PC-9 (cell line): Measurements from ENCODE around the gene FARS2.

ENCODE experiments used
- CTCF ChIP-seq: fragments of 200-600 bp; sonication (generic); conservative IDR thresholded peaks from 2 replicates; pipeline ENCODE4 v1.6.1; 2017; ENCODE audit warnings: mixed run types, antibody characterized with exemption, mild to moderate bottlenecking, moderate library complexity
- EZH2 ChIP-seq: fragments of 200-600 bp; sonication (generic); IDR thresholded peaks from 2 replicates; pipeline ENCODE4 v1.8.0; 2017; ENCODE audit warnings: antibody characterized with exemption, low read depth

- TF ChIP-seq EZH2 (no peak), CTCF (no peak)
Observed at GRCh38 chr6:5667737-5668136, 406.4 kb downstream of the FARS2 start.
